Measurements from ENCODE around the gene NEBL. TPM values are rescaled to one million over a fixed set of nuclear protein-coding genes. Genes with fewer than 3 reads are reported as not detected.

The NEBL gene
- total RNA-seq, 2 donors from 2014 or later = 18.5 to 40.7 TPM

DNA sequence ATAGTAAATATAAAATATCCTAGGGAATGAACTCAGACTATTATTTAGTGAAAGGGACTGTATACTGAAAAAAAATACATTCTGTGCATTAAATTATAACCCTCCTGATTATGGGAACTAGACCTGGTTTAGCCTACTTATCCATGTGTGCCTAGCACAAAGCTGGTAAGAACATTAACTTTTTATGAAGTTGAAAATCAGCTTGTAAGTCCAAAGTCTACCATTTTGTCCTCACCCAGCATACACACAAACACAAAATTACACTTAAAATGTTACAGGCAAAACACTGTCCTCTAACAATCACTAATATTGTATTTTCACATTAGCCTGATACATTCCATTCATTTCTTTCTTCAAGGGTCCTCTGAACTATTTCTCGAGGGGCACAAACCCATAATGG lies 19.9 kb upstream of the NEBL start:
- DNase-seq (no peak), ATAC-seq (no peak)
- WGBS, 2 donors = 73 to 97% methylated on average over 1 of the region's 1 CpG
- Histone ChIP-seq H3K4me1 (no peaks in the 10 kb centered on the region), H3K27me3 (no peaks in the 10 kb centered on the region), H3K9me3 (no peaks in the 10 kb centered on the region), H3K27ac (no peak overlapping the region), H3K36me3 (replicated peaks in 1 of 2; ENCODE audit: insufficient read depth in 1 of 2, low read depth in 2 of 2) (no peaks in the 10 kb centered on the region), H3K4me3 (no peak overlapping the region)
- intact Hi-C loops (cut with DNase I) = no loop called here
- TF ChIP-seq, protein P1, sequence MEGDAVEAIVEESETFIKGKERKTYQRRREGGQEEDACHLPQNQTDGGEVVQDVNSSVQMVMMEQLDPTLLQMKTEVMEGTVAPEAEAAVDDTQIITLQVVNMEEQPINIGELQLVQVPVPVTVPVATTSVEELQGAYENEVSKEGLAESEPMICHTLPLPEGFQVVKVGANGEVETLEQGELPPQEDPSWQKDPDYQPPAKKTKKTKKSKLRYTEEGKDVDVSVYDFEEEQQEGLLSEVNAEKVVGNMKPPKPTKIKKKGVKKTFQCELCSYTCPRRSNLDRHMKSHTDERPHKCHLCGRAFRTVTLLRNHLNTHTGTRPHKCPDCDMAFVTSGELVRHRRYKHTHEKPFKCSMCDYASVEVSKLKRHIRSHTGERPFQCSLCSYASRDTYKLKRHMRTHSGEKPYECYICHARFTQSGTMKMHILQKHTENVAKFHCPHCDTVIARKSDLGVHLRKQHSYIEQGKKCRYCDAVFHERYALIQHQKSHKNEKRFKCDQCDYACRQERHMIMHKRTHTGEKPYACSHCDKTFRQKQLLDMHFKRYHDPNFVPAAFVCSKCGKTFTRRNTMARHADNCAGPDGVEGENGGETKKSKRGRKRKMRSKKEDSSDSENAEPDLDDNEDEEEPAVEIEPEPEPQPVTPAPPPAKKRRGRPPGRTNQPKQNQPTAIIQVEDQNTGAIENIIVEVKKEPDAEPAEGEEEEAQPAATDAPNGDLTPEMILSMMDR (IDR thresholded peaks at IDR 0.05) = no peak
- no peak for TF ChIP-seq POLR2A (IDR thresholded peaks at IDR 0.05)

- TF ChIP-seq, protein P1 (IDR thresholded peaks at IDR 0.05) = no peak
- TF ChIP-seq POLR2A (IDR thresholded peaks at IDR 0.05) = no peak
- Histone ChIP-seq H3K9me3 (no peaks in the 10 kb centered on the region), H3K27me3 (no peaks in the 10 kb centered on the region), H3K27ac (no peak overlapping the region), H3K36me3 (replicated peaks in 1 of 2; ENCODE audit: insufficient read depth in 1 of 2, low read depth in 2 of 2) (no peaks in the 10 kb centered on the region), H3K4me1 (no peaks in the 10 kb centered on the region), H3K4me3 (no peak overlapping the region)
- DNase-seq = no peak
- intact Hi-C loops (cut with DNase I) = no loop called here
- no peak for ATAC-seq
- whole genome bisulfite sequencing, 2 donors = 68 to 97% methylated on average over 1 of the region's 1 CpG
Measured at GRCh38 chr10:20912969-20913368, 15.9 kb upstream of the NEBL start.

- Histone ChIP-seq H3K36me3 (replicated peaks in 1 of 2; ENCODE audit: insufficient read depth in 1 of 2, low read depth in 2 of 2) (no peaks in the 10 kb centered on the region), H3K4me1 (no peaks in the 10 kb centered on the region), H3K27ac (no peak overlapping the region), H3K27me3 (no peaks in the 10 kb centered on the region), H3K4me3 (no peak overlapping the region), H3K9me3 (no peaks in the 10 kb centered on the region)
- 81 to 84% methylated on average over 4 of the region's 4 CpGs for WGBS, 2 donors
- ATAC-seq = no peak
- DNase-seq = no peak
- TF ChIP-seq, protein P1 (IDR thresholded peaks at IDR 0.05) = no peak
- no peak for TF ChIP-seq POLR2A (IDR thresholded peaks at IDR 0.05)
- intact Hi-C loops (cut with DNase I) = no loop called here
Measured at GRCh38 chr10:20911626-20912025, 14.5 kb upstream of the NEBL start.

- no peak overlapping the region for H3K27ac ChIP-seq
- no peak for TF ChIP-seq POLR2A (IDR thresholded peaks at IDR 0.05)
- TF ChIP-seq, protein P1 (IDR thresholded peaks at IDR 0.05) = no peak
- no peaks in the 10 kb centered on the region for H3K27me3 ChIP-seq
- intact Hi-C loops (cut with DNase I) = no loop called here
- H3K36me3 ChIP-seq (replicated peaks in 1 of 2; ENCODE audit: insufficient read depth in 1 of 2, low read depth in 2 of 2) = no peaks in the 10 kb centered on the region
- H3K4me1 ChIP-seq = no peaks in the 10 kb centered on the region
- DNase-seq (no peak), ATAC-seq (no peak)
- no peaks in the 10 kb centered on the region for H3K9me3 ChIP-seq
- H3K4me3 ChIP-seq = no peak overlapping the region
Measured at GRCh38 chr10:20909801-20910200, 12.7 kb upstream of the NEBL start.

GRCh38 chr10:20908391-20908790 lies 11.3 kb upstream of the NEBL start:
- 77 to 85% methylated on average over 3 of the region's 3 CpGs for WGBS, 2 donors
- no peak for DNase-seq
- intact Hi-C loops (cut with DNase I) = no loop called here
- ATAC-seq = no peak
- H3K9me3 ChIP-seq = no peaks in the 10 kb centered on the region
- TF ChIP-seq, protein P1 (IDR thresholded peaks at IDR 0.05) = no peak
- no peak for TF ChIP-seq POLR2A (IDR thresholded peaks at IDR 0.05)
- H3K4me1 ChIP-seq = no peaks in the 10 kb centered on the region
- H3K36me3 ChIP-seq (replicated peaks in 1 of 2; ENCODE audit: insufficient read depth in 1 of 2, low read depth in 2 of 2) = no peaks in the 10 kb centered on the region
- H3K4me3 ChIP-seq = no peak overlapping the region
- H3K27me3 ChIP-seq = no peaks in the 10 kb centered on the region
- no peak overlapping the region for H3K27ac ChIP-seq
